Keratinocyte (primary cell): ENCODE measurements around the gene ITGB6.

ENCODE experiments used
- CTCF ChIP-seq, 3 experiments: IDR thresholded peaks in 1 of 3; conservative IDR thresholded peaks in 1 of 3; optimal IDR thresholded peaks in 1 of 3; 2 replicates in 2 of 3; 3 replicates in 1 of 3; pipeline versions ENCODE3 to v1.5.1; 2011; ENCODE audit warnings: low read length in 3 of 3, mild to moderate bottlenecking in 3 of 3, moderate library complexity in 2 of 3, control low read depth in 1 of 3, inconsistent platforms in 1 of 3; ENCODE audit not compliant: insufficient read depth in 2 of 3; ENCODE audit errors: extremely low read depth in 1 of 3
- EZH2 ChIP-seq: IDR thresholded peaks from one replicate; pipeline ENCODE4 v1.6.1; 2012; ENCODE audit warnings: inconsistent platforms, mild to moderate bottlenecking, low read length, moderate library complexity

GRCh38 chr2:160180172-160180571 is 19.9 kb downstream of the ITGB6 start:
- TF ChIP-seq CTCF (optimal IDR thresholded peaks at IDR 0.05 in 1 of 3, IDR thresholded peaks at IDR 0.05 in 1 of 3, conservative IDR thresholded peaks at IDR 0.05 in 1 of 3; ENCODE audit: extremely low read depth in 1 of 3, insufficient read depth in 2 of 3, low read length in 3 of 3) (no peak), EZH2 (no peak)
